Measurements from ENCODE around the gene NRG2. TPM values are rescaled to one million over a fixed set of nuclear protein-coding genes. Genes with fewer than 3 reads are reported as not detected.

NRG2 gene
- total RNA-seq, 2 experiments from 2014 or later, result 0.11 TPM; not detected in 1

GRCh38 chr5:139833525-139833924 is 209.6 kb downstream of the NRG2 start:
- intact Hi-C loops (cut with micrococcal nuclease), result no loop called here
- ChIA-PET CTCF (interaction anchor here (1.1 to 1.7 kb wide), 2 partner anchors 11 to 136 kb away, joined by 4 to 7 read pairs; no protein-coding TSS in a partner anchor), POLR2A (no interaction called here)
- ATAC-seq, result no peak
- no peaks in the 10 kb centered on the region for H3K9me3 Mint-ChIP-seq
- H3K4me3 Mint-ChIP-seq, result no peak overlapping the region
- no peaks in the 10 kb centered on the region for H3K36me3 Mint-ChIP-seq (ENCODE audit: low read depth)
- peaks cover 5% of the 10 kb centered on the region for H3K27me3 Mint-ChIP-seq
- TF ChIP-seq CTCF (IDR thresholded peaks at IDR 0.05), result no peak
- DNase-seq, result no peak
- no peak overlapping the region for H3K27ac Mint-ChIP-seq
- H3K4me1 Mint-ChIP-seq (ENCODE audit: low read depth), result no peaks in the 10 kb centered on the region

DNA sequence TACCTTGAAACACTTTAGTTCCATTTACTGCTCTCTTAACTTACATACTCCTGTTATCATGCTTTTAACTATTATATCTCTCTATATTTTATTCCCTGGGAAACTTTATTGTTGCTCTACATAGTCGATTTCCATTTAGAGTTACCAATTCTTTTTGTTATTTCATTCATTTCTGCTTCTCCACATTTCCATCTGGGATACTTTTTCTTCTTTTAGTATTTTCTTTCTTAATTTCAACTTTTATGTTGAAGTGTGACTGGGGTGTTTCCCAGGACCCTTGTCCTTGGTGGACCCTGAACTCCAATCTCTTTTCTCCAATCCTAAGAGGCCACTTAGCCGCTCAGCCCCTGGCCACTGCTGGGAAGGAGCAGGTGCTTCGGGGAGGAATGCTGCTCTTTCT is 211.5 kb downstream of the NRG2 start:
- Mint-ChIP-seq H3K27me3 (peaks cover 5% of the 10 kb centered on the region), H3K27ac (no peak overlapping the region), H3K4me3 (no peak overlapping the region), H3K36me3 (ENCODE audit: low read depth) (no peaks in the 10 kb centered on the region), H3K4me1 (ENCODE audit: low read depth) (no peaks in the 10 kb centered on the region), H3K9me3 (no peaks in the 10 kb centered on the region)
- TF ChIP-seq CTCF (IDR thresholded peaks at IDR 0.05), result no peak
- ChIA-PET POLR2A (no interaction called here), CTCF (interaction anchor here (0.9 to 1.3 kb wide), 4 partner anchors 44 to 138 kb away, joined by 3 to 5 read pairs (median 4); no protein-coding TSS in a partner anchor)
- no peak for DNase-seq
- intact Hi-C loops (cut with micrococcal nuclease), result no loop called here
- no peak for ATAC-seq

DNA sequence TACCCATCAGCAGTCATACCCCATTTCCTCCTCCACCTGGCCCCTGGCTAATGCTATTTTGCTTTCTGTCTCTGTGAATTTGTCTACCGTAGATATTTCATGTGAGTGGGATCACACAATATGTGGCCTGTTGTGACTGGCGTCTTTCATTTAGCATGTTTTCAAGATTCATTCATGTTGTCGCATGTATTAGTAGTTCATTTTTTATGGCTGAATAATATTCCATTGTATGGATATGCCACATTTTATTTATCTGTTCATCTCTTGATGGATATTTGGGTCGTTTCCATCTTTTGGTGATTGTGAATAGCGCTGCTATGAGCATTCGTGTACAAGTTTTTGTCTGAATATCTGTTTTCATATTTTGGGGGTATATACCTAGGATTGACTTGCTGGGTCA is 213.6 kb downstream of the NRG2 start:
- no peak overlapping the region for H3K4me3 Mint-ChIP-seq
- CTCF ChIA-PET, result interaction anchor here (1.0 kb wide), 1 partner anchor 42 kb away, joined by 3 read pairs; no protein-coding TSS in a partner anchor
- H3K4me1 Mint-ChIP-seq (ENCODE audit: low read depth), result no peaks in the 10 kb centered on the region
- H3K27me3 Mint-ChIP-seq, result peaks cover 2% of the 10 kb centered on the region
- POLR2A ChIA-PET, result no interaction called here
- intact Hi-C loops (cut with micrococcal nuclease), result no loop called here
- DNase-seq, result no peak
- ATAC-seq, result no peak
- no peaks in the 10 kb centered on the region for H3K9me3 Mint-ChIP-seq
- H3K27ac Mint-ChIP-seq, result no peak overlapping the region
- no peak for TF ChIP-seq CTCF (IDR thresholded peaks at IDR 0.05)
- H3K36me3 Mint-ChIP-seq (ENCODE audit: low read depth), result no peaks in the 10 kb centered on the region

DNA sequence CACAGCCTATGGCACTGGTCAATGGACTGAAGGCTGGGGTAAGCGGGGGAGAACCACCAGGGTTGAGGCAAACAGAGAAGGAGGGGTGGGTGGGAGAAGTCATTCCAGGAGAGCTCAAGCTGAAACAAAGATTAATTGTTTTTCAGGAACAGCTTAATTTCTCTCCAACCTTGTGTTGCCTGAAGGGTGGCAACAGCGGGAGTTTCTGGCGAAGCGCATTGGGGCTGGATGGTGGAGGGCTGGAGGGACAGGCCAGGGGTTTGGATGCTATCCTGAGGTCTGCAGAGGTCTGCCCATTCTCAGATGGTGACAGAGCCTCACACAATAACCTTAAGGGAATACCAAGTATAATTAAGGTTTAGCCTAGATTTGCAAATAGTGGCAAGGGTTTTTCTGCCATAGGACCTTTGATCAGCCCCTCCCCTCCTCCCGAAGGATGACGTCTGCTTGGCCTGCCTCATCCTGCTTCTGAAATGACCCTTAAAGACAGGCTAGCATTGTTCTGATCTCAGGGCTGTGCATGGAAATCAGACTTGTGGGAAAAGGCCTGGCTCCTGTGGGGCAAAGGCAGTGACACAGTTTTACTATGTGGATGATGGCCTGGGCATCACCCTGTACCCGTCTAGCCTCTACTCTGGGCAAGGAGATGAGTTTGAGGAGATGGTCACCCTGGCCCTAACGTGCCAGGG is 214.7 kb downstream of the NRG2 start:
- no peak overlapping the region for H3K27ac Mint-ChIP-seq
- ATAC-seq, result no peak
- H3K4me1 Mint-ChIP-seq (ENCODE audit: low read depth), result no peaks in the 10 kb centered on the region
- H3K9me3 Mint-ChIP-seq, result no peaks in the 10 kb centered on the region
- no peak overlapping the region for H3K4me3 Mint-ChIP-seq
- H3K36me3 Mint-ChIP-seq (ENCODE audit: low read depth), result no peaks in the 10 kb centered on the region
- peaks cover 2% of the 10 kb centered on the region for H3K27me3 Mint-ChIP-seq
- POLR2A ChIA-PET, result interaction anchor here (0.6 kb wide), 1 partner anchor 77 kb away, joined by 4 read pairs; no protein-coding TSS in a partner anchor
- no peak for DNase-seq
- CTCF ChIA-PET, result interaction anchor here (1.0 kb wide), 1 partner anchor 41 kb away, joined by 3 read pairs; no protein-coding TSS in a partner anchor
- intact Hi-C loops (cut with micrococcal nuclease), result no loop called here
- no peak for TF ChIP-seq CTCF (IDR thresholded peaks at IDR 0.05)

DNA sequence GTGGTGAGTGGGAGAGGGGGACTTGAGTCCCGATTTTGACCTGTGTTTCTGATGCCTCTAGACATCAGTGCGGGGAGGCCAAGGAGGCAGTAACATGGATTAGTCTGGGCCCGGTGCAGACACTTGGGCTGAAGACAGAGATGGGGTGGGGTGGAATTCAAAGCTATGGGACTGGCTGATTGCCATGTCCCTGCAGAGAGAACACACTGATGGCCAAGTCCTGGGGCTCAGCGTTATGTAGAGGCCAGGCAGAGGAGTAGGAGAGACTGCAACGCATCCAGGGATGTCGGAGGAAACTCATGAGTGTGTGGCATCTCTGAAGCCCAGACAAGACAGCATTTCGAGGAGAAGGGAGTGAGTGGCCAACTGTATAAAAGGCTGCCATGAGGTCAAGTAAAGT is 217.4 kb downstream of the NRG2 start:
- DNase-seq (no peak), ATAC-seq (no peak)
- intact Hi-C loops (cut with micrococcal nuclease), result no loop called here
- Mint-ChIP-seq H3K27me3 (peaks cover 2% of the 10 kb centered on the region), H3K4me3 (no peak overlapping the region), H3K36me3 (ENCODE audit: low read depth) (no peaks in the 10 kb centered on the region), H3K27ac (no peak overlapping the region), H3K4me1 (ENCODE audit: low read depth) (no peaks in the 10 kb centered on the region), H3K9me3 (no peaks in the 10 kb centered on the region)
- ChIA-PET CTCF (interaction anchor here (0.9 to 2.7 kb wide), 3 partner anchors 37 to 143 kb away, joined by 3 to 13 read pairs (median 3); no protein-coding TSS in a partner anchor), POLR2A (no interaction called here)
- TF ChIP-seq CTCF (IDR thresholded peaks at IDR 0.05), result no peak

Data from activated CD8-positive, alpha-beta T cell treated with anti-CD3 and anti-CD28 coated beads for 36 hours (primary cell).